Measurements from ENCODE around the gene FLNB.

The FLNB gene

DNA sequence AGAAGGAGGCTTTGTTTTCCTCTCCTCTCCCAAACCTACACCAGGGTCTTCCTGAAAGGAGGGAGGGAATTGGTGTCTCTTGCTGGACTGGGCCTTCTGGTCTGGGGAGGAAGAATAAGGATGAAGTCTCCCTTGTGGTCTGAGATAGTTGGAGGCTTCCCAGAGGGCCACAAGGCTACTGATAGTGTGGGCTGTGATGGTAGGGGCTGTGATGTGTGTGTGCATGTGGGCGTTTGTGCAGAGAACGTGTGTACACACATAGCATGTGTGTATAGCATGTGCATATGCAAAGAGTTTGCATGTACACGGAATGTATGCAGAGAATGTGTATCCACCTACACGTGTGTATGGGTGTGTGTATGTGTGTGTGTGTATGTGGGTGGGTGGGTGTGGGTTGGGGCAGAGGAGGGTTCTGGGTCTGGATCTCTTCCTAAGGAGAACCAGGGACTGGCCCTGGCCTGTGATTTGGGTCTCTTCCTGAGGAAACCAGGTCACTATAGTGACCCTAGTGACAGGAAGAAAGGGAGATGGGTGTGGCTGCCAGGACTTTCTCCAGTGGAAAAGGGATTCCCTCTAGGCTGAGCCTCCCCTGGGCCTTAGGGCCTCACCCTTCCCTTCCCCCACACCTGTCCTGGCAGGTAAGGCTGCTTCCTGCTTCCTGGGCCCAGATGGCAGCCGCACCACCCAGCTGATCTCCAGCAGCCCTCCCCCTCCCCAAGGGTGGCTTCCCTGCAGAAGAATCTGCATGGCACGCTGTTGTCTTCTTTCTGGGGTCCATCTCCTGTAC lies 1.7 kb downstream of the FLNB start:
- no peak for DNase-seq

DNA sequence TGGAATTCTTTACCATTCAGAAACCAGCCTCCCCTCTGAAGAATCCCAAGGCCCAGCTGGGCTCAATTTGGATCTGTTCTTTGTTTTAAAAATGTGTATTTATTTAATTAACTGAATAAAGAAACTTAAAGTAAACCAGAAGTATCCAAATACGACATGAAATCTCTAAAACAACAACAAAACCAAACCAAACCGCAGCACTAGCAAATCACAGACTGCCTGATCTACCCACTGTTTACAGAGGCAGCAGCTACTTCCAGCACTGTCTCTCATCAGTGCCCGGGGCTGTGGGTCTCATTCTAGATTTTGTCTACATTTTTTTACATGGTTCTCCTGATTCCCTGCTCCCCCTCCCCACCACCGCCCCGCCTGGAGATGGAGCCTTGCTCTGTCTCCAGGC lies 2.3 kb downstream of the FLNB start:
- DNase-seq, result no peak

DNA sequence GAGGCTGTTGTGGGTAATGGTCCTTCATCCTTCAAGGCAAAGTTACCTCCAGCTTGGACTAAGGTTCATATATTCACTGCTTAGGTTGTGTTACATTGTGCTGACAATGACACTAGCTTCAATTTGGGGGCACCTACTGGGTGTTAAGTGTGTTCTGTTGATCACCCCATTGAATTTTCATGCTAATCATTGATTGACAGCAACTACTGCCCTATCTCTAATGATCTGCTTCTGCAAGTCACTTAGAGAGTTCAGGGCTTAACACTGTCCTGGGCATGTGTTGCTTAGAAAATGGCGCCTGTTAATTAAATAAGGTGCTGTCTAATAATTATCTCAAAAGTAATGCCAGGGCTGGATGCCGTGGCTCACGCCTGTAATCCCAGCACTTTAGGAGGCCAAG lies 3.4 kb downstream of the FLNB start:
- DNase-seq, result no peak

DNA sequence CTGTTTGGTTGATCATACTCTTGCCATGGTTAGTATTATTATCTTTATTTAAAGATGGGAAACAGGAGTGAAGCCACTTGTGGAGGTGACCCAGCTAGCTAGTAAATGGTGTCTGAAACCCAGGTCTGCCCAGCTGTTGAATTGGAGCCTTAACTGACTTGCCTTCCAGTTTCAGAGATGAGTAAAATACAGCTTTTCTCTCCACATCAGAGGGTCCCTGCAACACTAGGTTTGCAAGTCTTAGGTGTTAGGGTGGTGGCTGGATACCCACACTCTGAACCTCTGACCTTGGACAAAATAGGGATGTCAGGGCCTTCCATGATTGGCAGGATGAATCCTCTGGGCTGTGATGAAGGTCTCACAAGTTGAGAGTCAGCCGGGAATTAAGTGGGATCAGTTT lies 4.1 kb downstream of the FLNB start:
- no peak for DNase-seq

DNA sequence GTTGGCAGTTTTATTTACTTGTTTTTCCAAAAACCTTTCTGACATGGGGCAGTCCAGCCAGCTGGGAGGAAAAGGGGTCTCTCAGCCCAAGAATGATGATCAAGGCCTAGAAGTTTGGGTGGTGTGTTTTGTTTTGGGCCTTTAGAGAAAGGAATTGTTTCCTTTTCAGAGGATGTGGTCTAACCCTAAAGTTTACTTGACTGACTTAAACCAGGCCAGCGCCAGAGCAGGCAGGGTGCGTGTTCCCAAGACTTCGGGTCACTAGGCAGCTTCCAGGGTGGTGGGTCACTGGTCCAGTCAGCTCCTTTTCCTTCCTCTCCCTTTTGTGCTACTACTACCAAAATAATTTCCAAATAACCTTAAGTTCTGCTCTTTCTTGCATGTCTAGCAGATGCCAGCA lies 4.9 kb downstream of the FLNB start:
- no peak for DNase-seq

DNA sequence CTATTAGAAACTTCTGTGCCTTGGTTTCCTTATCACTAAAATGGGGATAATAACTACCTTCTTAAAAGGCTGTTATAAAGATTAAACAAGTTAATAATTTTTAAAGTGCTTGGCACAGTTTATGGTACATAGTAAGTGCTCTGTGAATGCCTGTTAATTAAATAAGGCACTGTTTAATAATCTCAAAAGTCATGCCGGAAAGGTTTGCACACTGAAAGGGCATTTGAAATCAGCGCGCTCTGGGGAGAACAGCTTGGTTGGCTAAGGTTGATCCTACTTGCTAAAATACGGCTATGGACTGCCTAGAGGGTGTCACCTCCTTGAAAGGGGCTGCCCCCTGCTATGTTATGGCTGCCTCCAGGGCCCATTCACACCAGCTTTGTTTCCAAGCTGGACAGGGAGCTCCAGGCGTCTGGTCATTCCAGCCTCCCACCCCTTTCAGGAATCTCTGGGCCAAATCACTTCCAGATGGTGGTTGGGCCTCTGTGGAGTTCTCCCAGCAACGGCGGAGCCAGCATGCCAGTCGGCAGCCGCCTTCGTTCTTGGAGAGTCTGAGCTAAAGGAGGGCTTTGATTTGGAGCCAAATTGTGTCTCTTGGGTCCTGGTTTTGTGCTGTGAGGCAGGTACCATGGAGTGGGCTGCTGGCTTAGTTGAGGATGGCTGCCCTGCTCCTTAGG lies 5.9 kb downstream of the FLNB start:
- no peak for DNase-seq

DNA sequence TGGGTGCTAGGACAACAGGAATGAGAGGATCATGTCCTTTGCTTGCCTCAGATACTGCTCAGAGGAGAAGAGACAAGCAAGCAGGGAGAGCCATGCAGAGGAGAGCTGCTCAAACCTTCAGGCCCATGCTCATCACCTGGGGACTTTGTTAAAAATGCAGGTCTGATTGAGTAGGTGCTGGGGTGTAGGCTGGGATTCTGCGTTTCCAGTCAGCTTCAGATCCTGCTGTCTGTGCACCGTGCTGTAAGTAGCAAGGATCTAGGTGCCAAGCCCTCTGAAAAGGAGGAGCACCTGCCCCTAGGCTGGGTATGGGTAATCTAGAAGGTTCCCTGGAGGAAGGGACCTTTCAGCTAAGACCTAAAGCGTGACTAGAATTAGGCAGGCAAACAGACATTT lies 7.3 kb downstream of the FLNB start:
- DNase-seq, result no peak

DNA sequence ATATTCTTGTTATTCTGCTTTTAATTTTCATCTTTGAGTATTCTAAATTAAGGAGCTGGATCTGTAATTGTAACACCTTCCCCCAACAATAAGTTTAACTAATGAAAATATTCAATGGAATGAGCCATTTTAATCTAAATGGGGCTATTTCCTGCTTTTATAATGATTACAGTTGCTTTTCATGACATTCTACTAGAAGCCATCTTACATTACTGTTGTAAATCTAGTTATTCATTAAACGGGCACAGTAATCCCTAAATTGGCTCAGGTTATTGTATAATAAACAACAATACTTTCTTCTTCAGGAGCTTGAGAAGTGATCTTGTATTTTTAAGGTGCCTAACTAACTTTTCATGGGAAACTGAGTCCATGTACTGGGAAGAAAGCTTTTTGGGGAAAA lies 8.5 kb downstream of the FLNB start:
- no peak for DNase-seq

DNA sequence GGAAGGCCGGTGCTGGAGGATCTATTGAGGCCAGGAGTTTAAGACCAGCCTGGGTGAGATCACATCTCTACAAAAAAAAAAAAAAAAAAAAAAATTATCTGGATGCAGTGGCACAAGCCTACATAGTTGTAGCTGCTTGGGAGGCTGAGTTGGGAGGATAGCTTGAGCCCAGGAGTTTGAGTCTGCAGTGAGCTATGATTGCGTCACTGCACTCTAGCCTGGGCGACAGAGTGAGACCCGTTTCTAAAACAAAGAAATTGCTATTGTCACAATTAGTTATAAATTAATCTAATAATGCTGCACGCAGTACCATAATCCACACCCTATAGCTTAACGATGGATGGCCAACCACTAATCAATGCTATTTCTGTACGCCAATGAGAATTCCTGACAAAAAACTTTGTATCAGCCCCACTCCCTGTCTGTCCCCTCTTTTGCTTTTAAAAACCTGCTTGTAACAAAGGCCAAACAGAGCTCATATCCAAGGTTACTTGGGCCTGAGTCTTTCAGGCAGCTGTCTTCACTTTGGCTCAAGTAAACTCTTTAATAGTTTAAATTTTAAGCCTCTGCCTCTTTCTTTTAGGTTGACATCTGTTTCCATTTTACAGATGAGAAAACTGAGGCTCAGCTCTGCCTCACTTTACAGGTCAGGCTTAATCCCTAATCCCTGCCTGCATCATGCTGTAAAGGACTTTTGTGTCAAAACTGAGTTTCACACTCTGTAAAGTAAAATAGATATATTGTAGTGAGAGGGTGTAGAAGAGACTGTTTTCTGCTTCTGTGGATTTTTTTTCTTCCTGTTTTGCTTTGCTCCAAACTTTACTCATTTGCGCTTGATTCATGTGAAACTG lies 10.9 kb downstream of the FLNB start:
- no peak for DNase-seq

DNA sequence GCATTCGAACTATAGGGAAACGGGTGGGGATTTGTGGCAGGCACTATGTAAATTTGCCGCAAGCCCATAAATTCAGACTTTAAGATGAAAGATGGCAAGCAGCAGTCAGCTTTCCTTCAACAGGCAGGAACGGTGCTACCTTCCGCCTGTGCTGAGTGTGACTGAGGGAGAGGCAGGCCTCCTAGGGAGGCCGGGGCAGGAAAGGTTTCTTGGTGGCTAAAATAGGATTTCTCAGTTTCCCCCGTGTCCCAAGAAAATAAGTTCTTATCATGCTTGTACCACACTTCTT lies 12.5 kb downstream of the FLNB start:
- no peak for DNase-seq

DNA sequence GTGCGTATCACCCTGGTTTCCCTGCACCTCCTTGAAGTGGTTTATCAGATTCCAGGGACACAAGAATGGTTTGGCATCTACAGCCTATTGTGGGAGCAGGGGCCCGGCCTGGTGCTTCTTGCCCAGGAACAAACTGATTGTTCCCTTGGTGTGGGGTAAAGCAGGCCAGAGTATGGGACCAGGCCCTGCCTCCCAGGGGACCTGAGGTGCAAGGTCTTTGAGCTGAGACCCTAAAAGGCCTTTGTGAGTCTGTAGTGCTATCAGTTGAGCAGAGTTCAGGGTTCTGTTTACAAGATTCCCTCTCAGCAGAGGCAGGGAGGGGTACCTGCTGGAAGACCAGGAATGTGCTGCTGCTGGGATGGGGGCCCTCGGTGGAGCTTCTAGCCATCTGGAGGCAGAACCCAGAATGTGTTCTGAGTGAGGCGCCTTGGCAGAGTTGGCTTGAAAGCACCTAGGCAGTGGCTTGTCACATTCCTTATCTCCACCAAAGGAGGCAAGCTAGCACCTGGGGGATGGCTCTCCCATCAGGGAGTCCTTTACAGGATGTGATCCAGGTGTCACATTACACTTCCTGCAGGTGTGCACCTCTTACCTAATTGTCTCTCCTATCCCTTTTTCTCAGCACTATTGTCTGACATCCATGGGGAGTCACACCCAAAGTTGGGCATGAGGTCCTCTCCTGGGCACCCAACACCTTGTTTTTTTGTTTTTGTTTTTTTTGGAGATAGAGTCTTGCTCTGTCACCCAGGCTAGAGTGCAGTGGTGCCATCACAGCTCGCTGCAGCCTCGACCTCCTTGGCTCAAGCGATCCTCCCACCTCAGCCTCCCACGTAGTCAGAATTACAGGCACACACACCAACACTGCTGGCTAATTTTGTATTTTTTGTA lies 13.1 kb downstream of the FLNB start:
- DNase-seq, result no peak

DNA sequence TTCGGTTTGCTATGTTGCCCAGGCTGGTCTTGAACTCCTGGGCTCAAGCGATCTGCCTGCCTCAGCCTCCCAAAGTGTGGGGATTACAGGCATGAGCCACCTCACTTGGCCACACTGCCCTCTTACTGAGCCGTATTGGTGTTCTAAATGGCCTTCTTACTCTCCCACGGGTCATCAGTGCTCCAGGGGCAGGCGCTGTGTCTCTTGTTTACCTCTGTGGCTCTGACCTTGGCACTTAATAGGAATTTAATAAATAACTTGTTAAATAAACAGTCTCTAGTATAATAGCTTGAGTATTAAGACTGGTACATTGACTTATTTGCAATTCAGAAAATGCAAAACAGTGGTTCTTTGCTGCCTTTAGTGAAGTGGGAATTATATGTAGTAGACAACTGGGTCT lies 13.7 kb downstream of the FLNB start:
- no peak for DNase-seq

DNA sequence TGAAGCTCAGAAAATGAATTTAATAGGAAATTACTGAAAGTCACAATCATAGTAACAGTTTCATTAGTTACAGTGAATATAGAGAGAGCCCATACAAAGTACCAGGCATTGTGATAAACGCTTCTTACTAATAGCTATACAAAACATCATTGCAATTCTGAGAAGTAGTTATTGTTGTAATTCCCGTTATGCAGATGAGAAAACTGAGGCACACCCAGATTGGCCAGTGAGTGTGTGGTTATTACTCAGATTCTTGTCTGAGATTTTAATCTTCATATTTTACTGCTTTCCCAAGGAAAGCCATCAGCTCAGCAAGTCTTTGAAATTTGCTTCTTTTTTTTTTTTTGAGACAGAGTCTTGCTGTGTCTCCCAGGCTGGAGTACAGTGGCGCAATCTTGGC lies 14.3 kb downstream of the FLNB start:
- no peak for DNase-seq

DNA sequence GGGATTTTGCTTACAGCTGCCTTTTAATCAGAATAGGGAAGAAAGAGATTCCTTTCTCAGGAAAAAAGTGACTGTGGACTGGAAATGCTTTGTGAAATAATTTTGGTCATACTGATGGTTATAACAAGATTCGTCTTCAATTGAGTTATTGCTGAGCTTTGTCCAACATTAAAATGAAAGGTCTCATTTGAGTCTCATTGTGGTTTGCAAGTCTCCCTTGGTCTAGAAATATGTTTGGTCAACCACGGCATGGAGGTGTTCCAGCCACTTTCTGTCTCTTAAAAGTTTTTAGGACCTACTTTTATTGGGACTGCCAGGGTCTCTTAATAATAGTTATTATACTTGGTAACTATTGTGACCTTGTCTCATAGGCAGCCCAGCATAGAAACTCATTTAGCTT lies 15.3 kb downstream of the FLNB start:
- no peak for DNase-seq

DNA sequence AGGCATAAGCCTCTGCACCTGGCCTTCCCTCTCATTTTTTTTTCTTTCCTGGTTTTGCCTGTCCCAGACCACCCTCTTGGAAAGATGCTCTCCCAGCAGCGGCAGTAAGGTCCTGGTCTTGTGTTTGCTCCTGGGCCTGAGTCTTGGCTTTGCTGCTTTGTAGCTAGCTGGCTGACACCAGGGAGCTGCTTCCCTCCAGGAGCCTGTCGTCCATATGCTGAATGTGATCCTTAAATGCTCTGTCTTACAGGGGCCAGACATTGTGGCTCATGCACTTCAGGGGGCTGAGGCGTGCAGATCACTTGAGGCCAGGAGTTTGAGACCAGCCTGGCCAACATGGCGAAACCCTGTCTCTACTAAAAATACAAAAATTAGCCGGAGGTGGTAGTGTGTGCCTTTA lies 17.2 kb downstream of the FLNB start:
- no peak for DNase-seq

DNA sequence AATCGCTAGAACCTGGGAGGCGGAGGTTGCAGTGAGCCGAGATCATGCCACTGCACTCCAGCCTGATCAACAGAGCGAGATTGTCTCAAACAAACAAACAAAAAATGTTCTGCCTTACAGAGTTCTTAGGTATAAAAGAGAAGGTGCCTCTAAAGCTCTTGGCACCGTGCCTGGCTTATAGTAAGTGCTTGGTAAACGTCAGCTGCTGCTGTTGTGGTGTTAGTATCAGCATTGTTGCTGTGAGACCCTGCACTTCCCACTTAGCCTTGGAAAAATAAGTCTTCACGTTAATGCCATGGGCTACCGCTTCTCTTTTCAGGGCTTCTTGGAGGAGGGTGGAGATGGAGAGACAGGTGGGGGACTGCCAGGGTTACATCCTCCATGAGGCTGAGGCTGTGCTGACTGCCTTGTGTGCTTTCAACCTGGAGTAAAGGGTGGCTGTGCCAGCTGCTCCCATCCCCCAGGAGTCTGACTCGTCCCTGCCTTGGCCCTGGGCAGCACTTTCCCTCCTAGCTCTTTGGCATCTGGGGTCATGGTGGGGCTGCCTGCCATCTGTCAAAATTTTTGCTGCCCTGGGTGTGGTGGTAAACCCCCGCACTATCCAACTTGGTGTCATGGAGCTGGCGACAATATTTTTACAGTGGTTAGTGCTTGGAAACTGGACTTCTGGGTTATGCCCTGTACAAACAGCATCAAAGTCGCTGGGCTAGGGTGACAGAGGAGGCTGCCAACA lies 17.8 kb downstream of the FLNB start:
- no peak for DNase-seq

DNA sequence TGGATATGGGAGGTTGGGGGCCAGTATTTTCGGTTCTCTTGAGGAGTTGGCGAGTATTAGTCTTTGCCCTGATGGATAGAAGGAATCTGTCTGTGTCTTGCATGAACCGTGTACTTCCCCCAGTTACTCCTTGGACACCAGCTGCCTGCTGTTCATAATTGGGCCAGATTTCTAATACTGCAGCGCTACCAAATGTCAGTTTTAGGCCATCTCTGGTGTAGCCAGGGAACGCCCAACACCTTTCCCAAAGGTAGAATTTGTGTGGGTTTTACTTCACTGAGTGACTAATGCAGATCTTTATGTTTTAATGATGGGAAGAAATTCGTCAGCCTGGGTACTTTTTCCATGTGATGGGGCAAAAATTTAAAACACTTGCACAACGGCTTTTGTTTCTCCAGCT lies 18.4 kb downstream of the FLNB start:
- no peak for DNase-seq

DNA sequence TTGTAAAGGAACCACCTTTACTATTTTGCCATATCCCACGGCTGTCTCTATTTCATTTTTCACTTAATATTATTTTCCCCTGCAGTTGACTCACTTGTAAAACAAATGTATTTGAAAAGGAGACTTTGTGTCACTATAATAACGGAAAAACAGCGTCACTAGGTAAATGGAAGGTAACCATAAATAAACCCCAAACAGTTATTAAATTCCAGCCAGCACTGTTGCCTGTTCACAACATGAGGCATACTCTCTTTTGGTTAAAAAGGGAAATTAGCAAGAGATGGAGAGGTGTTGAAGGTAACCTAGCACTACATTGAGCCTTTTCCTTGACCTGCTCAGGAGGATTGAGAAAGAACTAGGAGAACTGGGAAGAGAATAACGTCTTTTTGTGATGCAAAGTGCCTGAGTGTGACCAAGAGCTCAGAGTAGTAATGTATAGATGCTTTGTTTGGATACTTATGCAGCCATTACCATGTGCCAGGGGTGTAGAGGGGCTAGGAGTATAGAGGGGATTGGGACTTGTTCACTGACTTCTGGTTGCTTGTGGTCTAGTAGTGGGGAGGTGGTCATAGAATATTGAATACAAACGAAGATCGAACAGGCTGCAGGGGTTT lies 19.6 kb downstream of the FLNB start:
- no peak for DNase-seq

DNA sequence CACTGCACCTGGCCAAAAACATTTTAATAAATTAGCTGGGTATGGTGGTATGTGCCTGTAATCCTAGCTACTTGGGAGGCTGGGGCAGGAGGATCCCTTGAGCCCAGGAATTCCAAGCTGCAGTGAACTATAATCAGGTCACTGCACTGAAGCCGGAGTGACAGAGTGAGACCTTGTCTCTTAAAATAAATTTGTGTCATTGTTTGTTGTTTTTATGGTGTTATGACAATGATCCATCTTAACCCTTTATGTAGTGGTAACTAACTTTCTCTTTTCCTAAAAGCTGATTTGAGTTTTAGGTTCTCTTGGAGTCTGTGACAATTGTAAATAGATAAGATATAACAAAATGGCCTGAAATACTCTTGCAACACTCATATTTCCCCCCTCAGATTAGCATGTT lies 20.7 kb downstream of the FLNB start:
- DNase-seq, result no peak

DNA sequence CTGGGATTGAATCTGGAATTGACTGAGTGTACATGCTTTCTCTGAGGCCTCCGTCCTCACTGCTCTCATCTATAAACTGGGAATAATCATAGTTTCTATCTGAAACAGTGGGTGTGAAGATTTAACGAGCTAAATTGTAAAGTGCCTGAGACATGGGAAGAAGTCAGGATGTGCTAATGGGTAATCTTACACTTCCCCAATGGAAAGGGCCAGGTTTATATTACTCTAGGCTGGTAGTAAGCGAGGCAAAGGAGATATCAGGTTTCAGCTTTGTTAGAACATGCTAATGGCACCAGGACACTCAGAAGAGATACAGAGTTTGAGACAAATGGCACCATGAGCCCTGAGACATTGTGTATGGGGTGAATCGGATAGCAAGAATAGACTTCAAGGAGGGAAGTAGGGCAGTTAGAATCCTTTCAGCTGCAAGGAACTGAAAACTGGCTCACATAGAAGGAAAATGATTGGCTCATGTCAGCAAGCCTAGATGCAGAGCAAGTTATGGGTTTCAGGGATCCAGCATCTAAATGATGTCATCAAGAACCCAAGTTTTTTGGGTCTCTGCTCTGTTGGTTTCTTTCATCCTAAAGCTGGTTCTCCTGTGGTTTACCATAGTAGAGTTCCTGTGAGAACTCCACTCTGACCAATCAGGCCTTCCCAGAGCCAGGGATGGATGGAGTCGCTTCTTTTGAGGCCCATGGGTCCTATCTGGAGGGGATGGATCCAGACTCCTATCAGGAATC lies 21.8 kb downstream of the FLNB start:
- no peak for DNase-seq

DNA sequence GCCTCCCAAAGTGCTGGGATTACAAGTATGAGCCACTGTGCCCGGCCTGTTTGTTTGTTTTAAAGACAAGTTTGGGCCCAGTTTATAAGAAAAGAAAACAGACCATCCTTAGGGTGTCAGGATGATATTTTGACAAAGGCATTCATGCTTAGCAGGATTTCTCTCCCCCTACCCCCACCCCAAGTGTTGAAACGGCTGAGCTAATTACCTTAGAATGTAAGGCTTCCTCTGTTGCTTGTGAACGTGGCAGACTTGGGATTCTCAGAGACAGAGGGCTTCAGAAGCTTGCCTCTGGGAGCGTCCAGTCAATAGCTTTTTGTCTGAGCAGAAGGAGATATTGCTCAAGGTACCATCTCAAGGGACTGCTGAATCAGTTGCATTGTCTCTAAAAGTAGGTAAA lies 24.0 kb downstream of the FLNB start:
- DNase-seq, result no peak
